Keratinocyte (primary cell): Measurements from ENCODE around the gene PPP6C. TPM values are rescaled to one million over a fixed set of nuclear protein-coding genes. Genes with fewer than 3 reads are reported as not detected.

ENCODE experiments used
- DNase-seq: peaks from one replicate; pipeline ENCODE4 v3.0.0-alpha.2; 2011; ENCODE audit warnings: low read depth, missing footprints, low spot score
- FAIRE-seq: peaks from 2 replicates; lab custom pipeline; 2011; peaks lifted over from hg19 to GRCh38; lab: Jason Lieb, UNC
- H2AFZ ChIP-seq: 2 replicates; pipeline ENCODE4 v1.6.0; 2012; ENCODE audit warnings: low read length, control low read depth, inconsistent platforms; ENCODE audit not compliant: control insufficient read depth
- H3K27ac ChIP-seq: 2 replicates; pipeline ENCODE4 v1.5.1; 2011; ENCODE audit warnings: low read length; ENCODE audit not compliant: control insufficient read depth, insufficient read depth
- H3K27me3 ChIP-seq: 3 replicates; pipeline ENCODE4 v1.6.0; 2011; ENCODE audit warnings: low read length; ENCODE audit not compliant: control insufficient read depth, insufficient read depth; ENCODE audit errors: extremely low read depth
- H3K36me3 ChIP-seq, 2 experiments: 2 replicates in 1 of 2; 3 replicates in 1 of 2; pipeline ENCODE4 v1.5.1; 2011; ENCODE audit warnings: low read length in 2 of 2, mild to moderate bottlenecking in 1 of 2; ENCODE audit not compliant: control insufficient read depth in 2 of 2, insufficient read depth in 2 of 2; ENCODE audit errors: extremely low read depth in 1 of 2
- H3K4me1 ChIP-seq: 3 replicates; pipeline ENCODE4 v1.5.1; 2011; ENCODE audit warnings: low read length; ENCODE audit not compliant: control insufficient read depth, insufficient read depth; ENCODE audit errors: extremely low read depth
- H3K4me2 ChIP-seq: 3 replicates; pipeline ENCODE4 v1.6.0; 2011; ENCODE audit warnings: low read depth, low read length; ENCODE audit not compliant: control insufficient read depth, insufficient read depth; ENCODE audit errors: extremely low read depth
- H3K4me3 ChIP-seq, 3 experiments: fragments of 200-600 bp in 1 of 3; sonication (generic) in 1 of 3; 2 replicates in 2 of 3; 3 replicates in 1 of 3; pipeline ENCODE4 v1.5.1; 2011 to 2016; ENCODE audit warnings: low read length in 3 of 3, mild to moderate bottlenecking in 3 of 3, control low read depth in 2 of 3, inconsistent platforms in 1 of 3, low read depth in 1 of 3, mixed read lengths in 1 of 3, mixed run types in 1 of 3, moderate library complexity in 1 of 3; ENCODE audit not compliant: control insufficient read depth in 2 of 3, insufficient read depth in 2 of 3; ENCODE audit errors: extremely low read depth in 1 of 3
- H3K79me2 ChIP-seq: 2 replicates; pipeline ENCODE4 v1.6.0; 2012; ENCODE audit warnings: low read length; ENCODE audit not compliant: control insufficient read depth, insufficient read depth
- H3K9ac ChIP-seq: 3 replicates; pipeline ENCODE4 v1.6.0; 2011; ENCODE audit warnings: low read length; ENCODE audit not compliant: control insufficient read depth, insufficient read depth; ENCODE audit errors: extremely low read depth
- H3K9me1 ChIP-seq: 3 replicates; pipeline ENCODE4 v1.6.0; 2011; ENCODE audit warnings: low read length; ENCODE audit not compliant: control insufficient read depth, insufficient read depth; ENCODE audit errors: extremely low read depth
- H3K9me3 ChIP-seq: 2 replicates; pipeline ENCODE4 v1.5.1; 2012; ENCODE audit warnings: low read depth, low read length; ENCODE audit not compliant: control insufficient read depth
- H4K20me1 ChIP-seq: 3 replicates; pipeline ENCODE4 v1.6.0; 2011; ENCODE audit warnings: low read length; ENCODE audit not compliant: control insufficient read depth, insufficient read depth; ENCODE audit errors: extremely low read depth
- CTCF ChIP-seq, 3 experiments: IDR thresholded peaks in 1 of 3; conservative IDR thresholded peaks in 1 of 3; optimal IDR thresholded peaks in 1 of 3; 2 replicates in 2 of 3; 3 replicates in 1 of 3; pipeline versions ENCODE3 to v1.5.1; 2011; ENCODE audit warnings: low read length in 3 of 3, mild to moderate bottlenecking in 3 of 3, moderate library complexity in 2 of 3, control low read depth in 1 of 3, inconsistent platforms in 1 of 3; ENCODE audit not compliant: insufficient read depth in 2 of 3; ENCODE audit errors: extremely low read depth in 1 of 3
- EZH2 ChIP-seq: IDR thresholded peaks from one replicate; pipeline ENCODE4 v1.6.1; 2012; ENCODE audit warnings: inconsistent platforms, mild to moderate bottlenecking, low read length, moderate library complexity
- dilution Hi-C: fragments of 300-500 bp; cut with MboI; formaldehyde crosslinking; loops from one replicate; pipeline ENCODE4 v1.7.0; 2020; ENCODE audit warnings: low sequenced_read_pairs; ENCODE audit not compliant: extremely low pct_ligation_motif_present
- polyA plus RNA-seq, 5 experiments: library from polyadenylated mRNA; depleted of rRNA in 3 of 5; stranded (reverse) in 3 of 5; stranded (forward) in 1 of 5; unstranded in 1 of 5; fragments of >200 nt; gene quantifications; 1 replicate in 1 of 5; 2 replicates in 3 of 5; 3 replicates in 1 of 5; pipeline versions ENCODE4 v1.2.1 to v1.2.3, GENCODE V29; 2011 to 2012; ENCODE audit warnings: missing spikeins in 2 of 5, low read depth in 1 of 5, low replicate concordance in 1 of 5

PPP6C gene
- polyA plus RNA-seq, 1 donor (not counting 4 experiments of a cell fraction or from before 2014, with no cell fraction given), result 35.9 TPM

GRCh38 chr9:125141251-125141650 lies 48.4 kb downstream of the PPP6C start:
- Histone ChIP-seq H3K4me1 (peaks cover 10% of the 10 kb centered on the region), H2AFZ (no peak overlapping the region), H3K4me3 (no peak overlapping the region), H3K27ac (no peak overlapping the region), H3K36me3 (no peaks in the 10 kb centered on the region), H3K9ac (no peak overlapping the region), H3K4me2 (no peak overlapping the region), H3K79me2 (no peaks in the 10 kb centered on the region), H3K9me3 (no peaks in the 10 kb centered on the region), H4K20me1 (peaks cover 3% of the 10 kb centered on the region), H3K9me1 (no peaks in the 10 kb centered on the region), H3K27me3 (no peaks in the 10 kb centered on the region)
- DNase-seq, result no peak
- TF ChIP-seq EZH2 (no peak), CTCF (optimal IDR thresholded peaks at IDR 0.05 in 1 of 3, IDR thresholded peaks at IDR 0.05 in 1 of 3, conservative IDR thresholded peaks at IDR 0.05 in 1 of 3; ENCODE audit: extremely low read depth in 1 of 3, insufficient read depth in 2 of 3, low read length in 3 of 3) (no peak)
- dilution Hi-C loops, result no loop called here
- no peak for FAIRE-seq

DNA sequence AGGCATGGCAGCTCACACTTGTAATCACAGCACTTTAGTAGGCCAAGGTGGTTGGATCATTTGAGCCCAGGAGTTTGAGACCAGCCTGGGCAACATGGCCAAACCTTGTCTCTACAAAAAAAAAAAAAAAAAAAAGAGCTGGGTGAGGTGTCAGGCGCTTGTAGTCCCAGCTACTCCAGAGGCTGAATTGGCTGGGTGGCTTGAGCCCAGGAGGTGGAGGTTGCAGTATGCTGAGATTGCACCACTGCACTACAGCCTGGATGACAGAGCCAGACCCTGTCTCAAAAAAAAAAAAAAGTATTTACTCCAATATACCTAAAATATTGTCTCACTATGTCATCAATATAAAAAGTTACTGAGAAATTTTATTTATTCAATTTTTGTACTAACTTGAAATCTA lies 49.0 kb downstream of the PPP6C start:
- Histone ChIP-seq H3K79me2 (no peaks in the 10 kb centered on the region), H3K27me3 (no peaks in the 10 kb centered on the region), H2AFZ (no peak overlapping the region), H3K36me3 (no peaks in the 10 kb centered on the region), H3K27ac (no peak overlapping the region), H3K9me1 (no peaks in the 10 kb centered on the region), H4K20me1 (peaks cover 3% of the 10 kb centered on the region), H3K4me2 (no peak overlapping the region), H3K4me3 (no peak overlapping the region), H3K4me1 (peaks cover 10% of the 10 kb centered on the region), H3K9me3 (no peaks in the 10 kb centered on the region), H3K9ac (no peak overlapping the region)
- no peak for FAIRE-seq
- no peak for DNase-seq
- no peak for TF ChIP-seq CTCF (optimal IDR thresholded peaks at IDR 0.05 in 1 of 3, IDR thresholded peaks at IDR 0.05 in 1 of 3, conservative IDR thresholded peaks at IDR 0.05 in 1 of 3; ENCODE audit: extremely low read depth in 1 of 3, insufficient read depth in 2 of 3, low read length in 3 of 3)
- dilution Hi-C loops, result no loop called here
